ENCODE results near the gene TKFC. TPM values are rescaled to one million over a fixed set of nuclear protein-coding genes. Genes with fewer than 3 reads are reported as not detected.

Gene TKFC
- total RNA-seq, 1 experiment from 2014 or later: 82.3 TPM

GRCh38 chr11:61357894-61358239, 24.8 kb downstream of the TKFC start:
- Histone ChIP-seq H3K27ac (ENCODE audit: low read depth, low read length, poor library complexity, severe bottlenecking) (no peak overlapping the region), H3K4me3 (ENCODE audit: low read depth, low read length, poor library complexity, severe bottlenecking) (no peak overlapping the region), H3K4me1 (ENCODE audit: insufficient read depth, low read length, poor library complexity, severe bottlenecking) (peaks cover 7% of the 10 kb centered on the region), H3K27me3 (replicated peaks; ENCODE audit: insufficient read depth, low read depth, low read length, poor library complexity) (no peaks in the 10 kb centered on the region), H3K9me3 (ENCODE audit: low read depth, low read length, poor library complexity, severe bottlenecking) (no peaks in the 10 kb centered on the region), H3K36me3 (ENCODE audit: insufficient read depth, low read length, poor library complexity, severe bottlenecking) (no peaks in the 10 kb centered on the region)
- ChIA-PET POLR2A (ENCODE audit: low non-redundant PET) (interaction anchor here (0.6 kb wide), 1 partner anchor 18 kb away, joined by 8 read pairs; no protein-coding TSS in a partner anchor), CTCF (interaction anchor here (0.5 kb wide), 1 partner anchor 745 kb away, joined by 3 read pairs; no protein-coding TSS in a partner anchor)
- TF ChIP-seq CTCF (conservative IDR thresholded peaks at IDR 0.05; ENCODE audit: low read depth, low read length) (no peak), EZH2 (IDR thresholded peaks at IDR 0.05; ENCODE audit: borderline replicate concordance, low read depth, low read length, poor library complexity, severe bottlenecking) (no peak)
- DNase-seq (ENCODE audit: low spot score): no peak
- BruUV-seq (replicated peaks): no TSS peak
- intact Hi-C loops (cut with micrococcal nuclease; ENCODE audit: unreplicated experiment): no loop called here

- ChIA-PET POLR2A (ENCODE audit: low non-redundant PET) (no interaction called here), CTCF (no interaction called here)
- intact Hi-C loops (cut with micrococcal nuclease; ENCODE audit: unreplicated experiment): no loop called here
- no TSS peak for BruUV-seq (replicated peaks)
- Histone ChIP-seq H3K9me3 (ENCODE audit: low read depth, low read length, poor library complexity, severe bottlenecking) (no peaks in the 10 kb centered on the region), H3K27ac (ENCODE audit: low read depth, low read length, poor library complexity, severe bottlenecking) (no peak overlapping the region), H3K36me3 (ENCODE audit: insufficient read depth, low read length, poor library complexity, severe bottlenecking) (no peaks in the 10 kb centered on the region), H3K4me3 (ENCODE audit: low read depth, low read length, poor library complexity, severe bottlenecking) (no peak overlapping the region), H3K4me1 (ENCODE audit: insufficient read depth, low read length, poor library complexity, severe bottlenecking) (peaks cover 13% of the 10 kb centered on the region), H3K27me3 (replicated peaks; ENCODE audit: insufficient read depth, low read depth, low read length, poor library complexity) (no peaks in the 10 kb centered on the region)
- DNase-seq (ENCODE audit: low spot score): no peak
- TF ChIP-seq CTCF (conservative IDR thresholded peaks at IDR 0.05; ENCODE audit: low read depth, low read length): no peak
- TF ChIP-seq EZH2 (IDR thresholded peaks at IDR 0.05; ENCODE audit: borderline replicate concordance, low read depth, low read length, poor library complexity, severe bottlenecking): no peak
These were observed 25.5 kb downstream of the TKFC start for GRCh38 chr11:61358566-61358965.

DNA sequence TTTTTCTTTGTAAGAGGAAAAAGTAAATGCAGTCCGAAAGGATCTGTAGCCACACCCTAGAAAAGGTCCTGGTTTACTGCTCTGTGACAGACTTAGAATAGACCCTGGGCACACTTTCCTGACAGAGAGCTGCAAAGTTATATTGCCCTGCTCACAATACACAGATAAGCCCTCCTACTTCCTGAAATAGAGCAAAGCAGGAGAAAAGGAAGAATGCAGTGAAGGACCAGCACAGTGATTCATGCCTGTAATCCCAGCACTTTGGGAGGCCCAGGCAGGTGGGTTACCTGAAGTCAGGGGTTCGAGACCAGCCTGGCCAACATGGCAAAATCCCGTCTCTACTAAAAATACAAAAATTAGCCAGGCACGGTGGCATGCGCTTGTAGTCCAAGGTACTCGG, 26.5 kb downstream of the TKFC start:
- POLR2A ChIA-PET (ENCODE audit: low non-redundant PET): interaction anchor here (0.6 kb wide), 2 partner anchors 42 to 66 kb away, joined by 3 to 4 read pairs; no protein-coding TSS in a partner anchor
- DNase-seq (ENCODE audit: low spot score): no peak
- TF ChIP-seq EZH2 (IDR thresholded peaks at IDR 0.05; ENCODE audit: borderline replicate concordance, low read depth, low read length, poor library complexity, severe bottlenecking): no peak
- no peak for TF ChIP-seq CTCF (conservative IDR thresholded peaks at IDR 0.05; ENCODE audit: low read depth, low read length)
- Histone ChIP-seq H3K27ac (ENCODE audit: low read depth, low read length, poor library complexity, severe bottlenecking) (no peak overlapping the region), H3K4me3 (ENCODE audit: low read depth, low read length, poor library complexity, severe bottlenecking) (no peak overlapping the region), H3K4me1 (ENCODE audit: insufficient read depth, low read length, poor library complexity, severe bottlenecking) (peaks cover 15% of the 10 kb centered on the region), H3K9me3 (ENCODE audit: low read depth, low read length, poor library complexity, severe bottlenecking) (no peaks in the 10 kb centered on the region), H3K36me3 (ENCODE audit: insufficient read depth, low read length, poor library complexity, severe bottlenecking) (peaks cover 9% of the 10 kb centered on the region), H3K27me3 (replicated peaks; ENCODE audit: insufficient read depth, low read depth, low read length, poor library complexity) (no peaks in the 10 kb centered on the region)
- no TSS peak for BruUV-seq (replicated peaks)
- intact Hi-C loops (cut with micrococcal nuclease; ENCODE audit: unreplicated experiment): no loop called here
- CTCF ChIA-PET: interaction anchor here (1.1 kb wide), 1 partner anchor 23 kb away, joined by 4 read pairs; no protein-coding TSS in a partner anchor

Measured in A673 (cell line).